ENCODE data around the gene CERS2.

Gene CERS2

GRCh38 chr1:151008244-151009205 lies 33.9 kb upstream of the CERS2 start, which contains the start of gene PRUNE1 (continued):
- TF ChIP-seq ZNF785 (tag by site-specific recombination; IDR thresholded peaks at IDR 0.05) (peak; percentile 76; the same call in 1 of the 2 replicates), ZNF2 (tag by site-specific recombination; IDR thresholded peaks at IDR 0.05) (peak; percentile 15; the same call in 1 of the 2 replicates), ZNF501 (tag by site-specific recombination; IDR thresholded peaks at IDR 0.05) (peak; percentile 90), ZNF561 (tag by site-specific recombination; IDR thresholded peaks at IDR 0.05; ENCODE audit: borderline replicate concordance) (peak; percentile 85; the same call in 1 of the 2 replicates), ELK4 (IDR thresholded peaks at IDR 0.05; ENCODE audit: borderline replicate concordance, low read depth, low read length) (no peak; the same call in 1 of the 2 replicates), SP2 (tag by site-specific recombination; IDR thresholded peaks at IDR 0.05) (peak; percentile 97), ZNF391 (tag by site-specific recombination; IDR thresholded peaks at IDR 0.05; ENCODE audit: borderline replicate concordance, low read depth) (peak; percentile 91; the same call in 1 of the 2 replicates), ZNF280C (tag by site-specific recombination; IDR thresholded peaks at IDR 0.05) (no peak), ZBTB7A (tag by site-specific recombination; IDR thresholded peaks at IDR 0.05; ENCODE audit: low read depth) (0 out of 2 replicates have a peak, but pooled peaks have one; percentile 78), ZNF174 (tag by site-specific recombination; IDR thresholded peaks at IDR 0.05) (no peak), TRIM28 (IDR thresholded peaks at IDR 0.05; ENCODE audit: borderline replicate concordance, low read length) (peak; percentile 21; the same call in 1 of the 2 replicates), ZXDB (tag by site-specific recombination; IDR thresholded peaks at IDR 0.05) (peak; percentile 89), YY2 (tag by site-specific recombination; IDR thresholded peaks at IDR 0.05) (peak; percentile 63; the same call in 1 of the 2 replicates), ZNF239 (tag by site-specific recombination; IDR thresholded peaks at IDR 0.05) (peak; percentile 43; the same call in 1 of the 2 replicates), ZBTB48 (tag by site-specific recombination; IDR thresholded peaks at IDR 0.05) (peak; percentile 84), SP3 (tag by site-specific recombination; IDR thresholded peaks at IDR 0.05) (peak; percentile 98), ZNF366 (tag by site-specific recombination; conservative IDR thresholded peaks at IDR 0.05) (peak; percentile 54; the same call in 1 of the 2 replicates), KLF9 (tag by site-specific recombination; IDR thresholded peaks at IDR 0.05; ENCODE audit: low read depth) (peak; percentile 96), ZSCAN4 (tag by site-specific recombination; IDR thresholded peaks at IDR 0.05) (peak; percentile 15; the same call in 1 of the 2 replicates), ZNF292 (tag by site-specific recombination; IDR thresholded peaks at IDR 0.05; ENCODE audit: borderline replicate concordance, low read depth) (no peak), ZNF184 (tag by site-specific recombination; IDR thresholded peaks at IDR 0.05) (peak; percentile 64; the same call in 1 of the 2 replicates), ZNF341 (tag by site-specific recombination; IDR thresholded peaks at IDR 0.05; ENCODE audit: low read depth) (no peak), ZNF76 (tag by site-specific recombination; IDR thresholded peaks at IDR 0.05; ENCODE audit: borderline replicate concordance, low read depth) (peak; percentile 90), ZNF585B (tag by site-specific recombination; IDR thresholded peaks at IDR 0.05) (0 out of 2 replicates have a peak, but pooled peaks have one; percentile 4), PATZ1 (tag by site-specific recombination; IDR thresholded peaks at IDR 0.05) (0 out of 2 replicates have a peak, but pooled peaks have one; percentile 58), ZNF324 (tag by site-specific recombination; IDR thresholded peaks at IDR 0.05) (peak; percentile 76; the same call in 1 of the 2 replicates)
- TF ChIP-seq, protein P1, sequence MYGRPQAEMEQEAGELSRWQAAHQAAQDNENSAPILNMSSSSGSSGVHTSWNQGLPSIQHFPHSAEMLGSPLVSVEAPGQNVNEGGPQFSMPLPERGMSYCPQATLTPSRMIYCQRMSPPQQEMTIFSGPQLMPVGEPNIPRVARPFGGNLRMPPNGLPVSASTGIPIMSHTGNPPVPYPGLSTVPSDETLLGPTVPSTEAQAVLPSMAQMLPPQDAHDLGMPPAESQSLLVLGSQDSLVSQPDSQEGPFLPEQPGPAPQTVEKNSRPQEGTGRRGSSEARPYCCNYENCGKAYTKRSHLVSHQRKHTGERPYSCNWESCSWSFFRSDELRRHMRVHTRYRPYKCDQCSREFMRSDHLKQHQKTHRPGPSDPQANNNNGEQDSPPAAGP (tag by site-specific recombination; IDR thresholded peaks at IDR 0.05), result peak; percentile 63

Data from HEK293 (cell line).